ENCODE measurements around the gene BDH1.
"Not testable (repeated sequence)": the region's sequence is repeated elsewhere in the genome, so short reads cannot be mapped to it uniquely, and the experiment has no call there.

BDH1 gene

DNA sequence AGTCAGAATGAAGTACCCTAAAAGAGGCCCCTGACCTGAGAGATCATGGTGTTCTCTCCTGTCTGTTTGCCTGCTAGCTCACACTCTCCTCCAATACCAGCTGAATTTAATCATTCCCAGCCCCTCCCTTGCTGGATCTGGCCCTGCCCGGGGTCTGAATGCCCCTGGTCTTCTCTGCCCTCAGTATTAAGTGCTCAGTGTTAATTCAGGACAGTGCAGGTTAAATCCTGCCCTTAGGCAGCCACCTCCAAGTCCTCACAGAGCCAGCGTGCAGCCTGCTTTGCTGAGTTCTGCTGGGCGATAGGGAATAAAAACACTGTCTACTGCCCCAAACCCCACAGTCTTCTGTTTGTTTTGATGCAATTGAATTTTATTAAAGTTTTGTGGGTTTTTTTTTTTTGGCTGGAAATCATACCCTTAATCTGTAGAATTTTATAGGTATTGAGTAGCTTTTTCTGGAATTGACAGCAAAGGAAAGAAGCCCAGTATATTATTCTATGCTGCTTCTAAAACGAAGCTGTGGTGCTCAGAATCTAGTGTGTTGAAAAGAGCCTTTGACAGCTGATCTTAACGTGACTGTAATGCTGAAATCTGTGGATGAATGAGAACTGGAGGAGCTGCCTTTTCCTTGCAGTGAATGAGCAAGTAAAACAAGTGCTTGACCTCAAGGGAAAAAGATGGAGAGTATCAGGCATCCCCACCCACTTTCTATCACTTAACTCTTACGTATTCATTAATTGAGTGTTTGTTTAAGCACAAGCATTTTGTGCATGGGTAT lies 12.3 kb upstream of the BDH1 start:
- DNase-seq = no peak
- TF ChIP-seq GATA1 (IDR thresholded peaks at IDR 0.05; ENCODE audit: low read depth, low read length) (no peak), POLR2A (IDR thresholded peaks at IDR 0.05; ENCODE audit: low read length) (no peak)

DNA sequence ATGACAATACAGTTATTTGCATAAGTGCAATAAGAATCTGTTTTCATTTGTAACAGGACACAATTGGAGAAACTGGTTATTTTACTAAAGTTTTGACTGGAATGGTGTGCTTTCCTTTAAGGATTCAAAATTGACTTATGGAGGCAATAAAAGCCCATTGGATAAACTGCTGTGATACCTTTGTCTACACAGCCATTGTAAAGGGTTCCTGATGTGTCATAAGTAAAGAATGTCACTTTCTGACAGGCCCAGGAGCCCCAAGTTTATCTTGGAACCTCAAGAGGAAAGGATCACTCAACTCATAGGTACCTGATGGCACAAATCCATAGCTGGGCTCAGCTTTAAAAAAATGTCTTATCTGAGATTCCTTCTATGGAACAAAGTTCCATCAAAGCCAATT lies 10.4 kb upstream of the BDH1 start:
- not testable (repeated sequence) for DNase-seq

DNA sequence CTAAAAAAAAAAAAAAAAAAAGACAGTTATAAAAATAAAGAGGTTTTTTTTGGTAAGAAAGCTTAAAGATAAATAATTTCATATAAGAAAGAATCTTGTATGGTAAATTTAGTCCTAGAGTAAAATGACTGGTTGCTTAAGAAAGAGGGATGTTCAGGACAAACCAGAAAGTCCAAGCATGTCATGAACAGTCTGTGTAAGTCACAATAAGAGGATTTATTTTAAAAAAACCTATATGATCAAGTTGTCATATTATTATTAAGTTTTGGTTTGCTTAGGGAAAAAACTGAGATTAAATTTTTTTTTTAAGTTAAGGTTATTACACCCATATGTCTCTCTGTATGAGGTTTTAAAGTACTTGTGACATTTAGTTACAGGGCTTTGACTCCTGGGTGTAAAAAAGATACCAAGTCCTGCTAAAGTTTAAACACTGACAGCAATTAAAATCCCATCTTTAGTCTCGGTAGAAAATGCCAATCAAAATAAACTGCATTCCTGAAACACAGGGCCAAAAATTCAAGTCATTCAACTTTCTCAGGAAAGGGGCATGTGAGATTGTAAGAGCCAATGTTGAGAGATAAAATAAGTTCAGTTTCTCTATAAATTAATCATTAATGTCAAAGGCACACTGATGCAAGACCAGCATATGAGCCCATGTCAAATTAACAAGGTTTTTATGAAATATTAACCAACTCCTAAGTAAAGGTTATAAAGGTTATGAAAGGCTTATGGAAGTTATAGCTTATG lies 8.5 kb upstream of the BDH1 start:
- DNase-seq = peak; percentile 29 to 33
- TF ChIP-seq GATA1 (IDR thresholded peaks at IDR 0.05; ENCODE audit: low read depth, low read length) (no peak), POLR2A (IDR thresholded peaks at IDR 0.05; ENCODE audit: low read length) (no peak)

DNA sequence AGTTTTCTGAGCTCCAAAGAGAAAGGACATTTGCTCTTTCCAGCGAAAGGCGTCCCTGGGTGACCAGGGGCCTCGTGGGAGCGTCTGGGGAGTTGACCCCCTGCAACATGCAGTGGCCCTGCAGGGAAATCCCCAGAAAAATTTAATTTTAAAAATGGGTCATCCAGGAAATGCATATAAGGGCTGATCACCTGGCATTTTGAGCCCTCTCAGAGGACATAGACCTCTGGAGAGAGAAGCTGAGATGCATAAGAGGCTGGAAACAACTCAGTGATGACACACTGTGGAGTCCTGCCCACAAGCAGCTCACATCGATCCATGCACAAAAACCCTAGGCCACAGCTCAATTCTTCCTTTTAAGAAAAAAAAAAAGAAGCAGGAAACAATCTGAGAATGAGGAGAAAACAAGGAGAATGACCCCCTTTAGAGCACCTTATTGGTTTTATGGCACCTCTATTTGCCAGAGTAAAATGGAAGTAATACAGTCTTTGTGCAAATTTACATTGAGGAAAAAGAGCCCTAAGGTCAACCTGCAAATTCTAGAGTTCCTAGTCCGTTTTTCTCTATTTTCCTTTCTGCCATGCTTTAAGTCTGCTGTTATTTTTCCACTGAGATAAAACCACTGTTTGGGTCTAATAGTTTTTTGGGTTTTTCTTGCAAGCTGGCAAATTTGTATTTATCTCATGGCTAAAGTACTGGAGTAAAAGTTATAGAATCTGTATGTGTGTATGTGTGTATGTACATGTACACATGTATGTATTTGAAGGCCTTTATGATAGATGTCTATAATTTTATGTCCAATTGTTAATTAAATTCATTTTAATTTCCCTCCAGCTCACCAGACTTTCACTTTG lies 6.9 kb upstream of the BDH1 start:
- DNase-seq = no peak
- no peak for TF ChIP-seq GATA1 (IDR thresholded peaks at IDR 0.05; ENCODE audit: low read depth, low read length)
- no peak for TF ChIP-seq POLR2A (IDR thresholded peaks at IDR 0.05; ENCODE audit: low read length)

DNA sequence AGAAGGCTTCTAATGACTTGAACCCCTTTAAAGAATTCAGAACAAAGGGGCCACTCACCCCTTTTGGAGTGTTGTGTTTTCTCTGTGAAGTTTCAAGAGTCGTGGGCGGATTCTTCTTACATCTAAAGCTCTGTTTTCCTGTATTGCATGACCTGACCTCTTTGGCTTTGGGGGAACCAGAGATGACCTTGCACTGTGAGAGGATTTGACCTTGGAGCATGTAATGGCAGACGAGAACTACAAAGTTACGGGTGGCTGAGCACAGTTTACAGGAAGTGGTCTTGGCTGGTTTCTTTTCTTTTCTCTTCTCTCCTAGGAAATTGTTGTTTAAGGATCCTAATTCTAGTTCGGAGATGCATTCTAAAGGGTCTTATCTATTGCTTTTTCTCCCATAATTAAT lies 6.2 kb upstream of the BDH1 start:
- no peak for DNase-seq
- no peak for TF ChIP-seq GATA1 (IDR thresholded peaks at IDR 0.05; ENCODE audit: low read depth, low read length)
- no peak for TF ChIP-seq POLR2A (IDR thresholded peaks at IDR 0.05; ENCODE audit: low read length)

DNA sequence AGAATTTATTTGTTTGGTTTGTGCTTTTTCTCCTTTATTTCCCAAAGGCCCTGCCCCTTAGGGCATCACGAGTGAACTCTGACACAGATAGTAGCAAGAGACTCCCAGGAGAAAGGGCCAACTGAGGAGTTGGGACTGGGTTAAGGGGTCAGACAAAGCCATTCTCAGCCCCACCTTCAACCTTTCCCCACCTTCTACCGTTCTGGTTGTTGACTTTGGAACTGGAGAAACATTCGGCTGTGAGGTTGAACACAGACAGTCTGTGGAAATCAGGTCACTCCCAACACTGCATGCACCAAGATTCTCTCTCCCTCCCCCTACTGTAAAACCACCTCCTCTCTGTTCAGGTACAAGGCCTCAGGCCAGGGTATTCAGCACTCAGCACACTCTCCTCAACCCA lies 3.9 kb upstream of the BDH1 start:
- DNase-seq = no peak
- TF ChIP-seq POLR2A (IDR thresholded peaks at IDR 0.05; ENCODE audit: low read length) = no peak
- no peak for TF ChIP-seq GATA1 (IDR thresholded peaks at IDR 0.05; ENCODE audit: low read depth, low read length)

DNA sequence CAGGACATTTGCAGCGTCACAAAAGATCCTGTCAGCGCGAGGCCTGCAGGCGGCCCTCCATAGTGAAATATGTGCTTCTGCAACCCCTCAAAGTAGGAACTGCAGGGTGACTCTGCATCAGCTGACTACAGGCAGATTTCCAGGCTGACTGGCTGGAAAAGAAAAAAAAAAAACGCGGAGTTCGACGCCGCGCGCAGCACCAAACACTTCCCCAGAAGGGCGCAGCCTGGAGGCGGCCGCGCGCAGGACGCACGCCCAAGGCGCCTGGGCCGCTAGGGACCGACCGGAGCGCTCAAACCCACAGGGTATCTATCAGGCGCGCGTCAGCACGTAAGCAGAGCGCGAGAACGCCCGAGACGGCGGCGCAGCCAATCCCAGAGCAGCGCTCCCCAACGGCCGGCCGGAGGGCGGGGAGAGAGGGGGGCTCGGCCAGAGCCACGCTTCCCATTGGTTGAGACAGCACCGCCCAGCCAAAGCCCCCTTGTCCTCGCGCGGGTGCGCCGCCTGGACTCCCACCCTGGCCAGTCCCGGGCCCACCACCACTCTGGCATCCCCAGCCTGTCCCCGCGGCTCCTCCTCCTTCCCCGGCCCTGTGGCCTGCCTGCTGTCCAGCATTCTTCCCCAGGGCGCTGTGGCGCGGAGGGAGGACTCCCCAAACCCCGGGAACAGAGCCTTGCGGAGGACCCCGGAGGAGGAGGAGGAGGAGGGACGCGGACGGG lies 1.0 kb downstream of the BDH1 start:
- peak; percentile 97 for DNase-seq

DNA sequence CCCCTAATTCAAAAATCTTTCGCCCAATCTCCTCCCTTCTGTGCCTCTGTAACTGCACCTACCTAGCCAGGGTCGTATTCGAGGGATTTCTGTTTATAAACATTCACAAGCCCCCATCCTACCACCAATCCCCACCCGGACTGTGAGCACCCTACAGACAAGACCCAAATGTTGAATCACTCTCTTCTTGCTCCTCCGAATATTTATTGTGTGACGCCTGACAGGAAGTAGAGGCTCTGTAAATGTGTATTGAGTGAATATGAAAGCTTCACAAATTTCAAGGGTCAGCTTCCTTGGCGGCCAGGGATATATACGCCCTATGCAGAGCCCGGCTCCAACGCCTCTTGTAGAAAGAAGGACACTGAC lies 1.6 kb downstream of the BDH1 start:
- TF ChIP-seq GATA1 (IDR thresholded peaks at IDR 0.05; ENCODE audit: low read depth, low read length) (no peak), POLR2A (IDR thresholded peaks at IDR 0.05; ENCODE audit: low read length) (no peak)
- no peak for DNase-seq

More for the DNA sequence above, 1.0 kb downstream of the BDH1 start:
- TF ChIP-seq GATA1 (IDR thresholded peaks at IDR 0.05; ENCODE audit: low read depth, low read length) = no peak
- TF ChIP-seq POLR2A (IDR thresholded peaks at IDR 0.05; ENCODE audit: low read length) = peak; percentile 81

DNA sequence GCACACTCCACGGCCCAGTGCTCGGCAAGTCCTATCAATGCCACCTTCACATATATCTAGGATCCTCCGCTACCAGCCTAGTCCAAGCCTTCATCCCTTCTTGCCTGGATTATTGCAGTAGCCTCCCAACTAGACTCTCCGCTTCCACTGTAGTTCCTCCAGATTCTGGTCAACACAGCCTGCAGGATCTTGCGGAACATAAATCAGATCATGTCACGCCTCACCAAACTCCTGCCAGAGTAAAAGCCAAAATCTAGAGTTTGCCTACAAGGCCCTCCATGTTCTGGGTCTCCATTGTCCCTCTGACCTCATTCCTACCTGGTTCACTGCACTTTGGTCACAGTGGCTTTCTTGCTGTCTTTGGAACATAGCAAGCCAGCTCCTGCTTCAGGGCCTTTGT lies 3.6 kb downstream of the BDH1 start:
- no peak for TF ChIP-seq POLR2A (IDR thresholded peaks at IDR 0.05; ENCODE audit: low read length)
- TF ChIP-seq GATA1 (IDR thresholded peaks at IDR 0.05; ENCODE audit: low read depth, low read length) = no peak
- no peak for DNase-seq

DNA sequence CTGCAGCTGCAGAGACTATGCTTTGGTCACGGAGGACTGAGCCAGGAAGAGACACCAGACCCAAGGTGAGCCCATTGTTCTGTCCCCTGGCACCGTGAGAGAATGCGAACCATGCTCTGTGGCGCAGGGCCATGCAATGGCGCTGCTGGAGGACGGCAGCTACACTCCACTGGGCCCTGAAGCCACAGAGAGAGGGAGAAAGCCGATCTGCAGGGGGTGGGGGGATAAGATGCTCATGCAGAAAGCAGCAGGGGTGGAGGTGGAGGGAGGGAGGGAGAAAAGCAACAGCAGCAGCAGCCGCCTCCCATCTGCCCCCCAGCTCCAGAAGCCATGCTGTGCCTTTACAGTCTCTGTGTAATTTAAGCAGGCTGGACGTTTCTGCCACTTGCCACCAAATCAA lies 5.3 kb downstream of the BDH1 start:
- TF ChIP-seq POLR2A (IDR thresholded peaks at IDR 0.05; ENCODE audit: low read length) = no peak
- TF ChIP-seq GATA1 (IDR thresholded peaks at IDR 0.05; ENCODE audit: low read depth, low read length) = no peak
- DNase-seq = no peak

DNA sequence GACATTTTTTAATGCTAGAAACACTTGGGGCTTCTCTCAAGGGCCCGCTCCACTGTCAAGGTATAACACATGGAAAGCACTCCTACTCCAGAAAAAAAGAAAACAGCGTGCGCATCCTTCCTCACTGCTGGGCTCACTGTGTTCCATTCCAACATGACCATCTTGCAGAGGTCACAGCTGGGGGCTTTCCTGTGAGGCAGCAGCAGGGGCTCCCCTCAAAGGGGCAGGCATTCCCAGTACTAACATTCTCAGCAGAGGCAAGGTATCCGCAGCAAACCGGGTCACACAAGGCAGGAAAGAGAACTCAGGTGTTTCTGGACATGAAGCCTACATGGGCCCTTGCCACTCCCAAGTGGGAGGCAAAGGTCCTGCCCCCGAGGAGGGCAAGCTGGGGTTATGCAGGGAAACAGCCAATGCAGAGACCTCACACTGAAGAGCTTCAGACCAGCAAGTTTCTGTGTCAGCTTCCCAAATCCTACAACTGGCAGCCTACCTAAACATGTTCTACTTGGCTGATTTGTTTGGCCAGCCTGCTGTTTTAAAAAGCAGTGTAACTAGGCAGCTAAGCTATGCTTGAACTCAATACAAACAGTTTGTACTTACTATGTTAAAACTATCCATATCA lies 6.4 kb downstream of the BDH1 start:
- TF ChIP-seq POLR2A (IDR thresholded peaks at IDR 0.05; ENCODE audit: low read length) = no peak
- no peak for DNase-seq

DNA sequence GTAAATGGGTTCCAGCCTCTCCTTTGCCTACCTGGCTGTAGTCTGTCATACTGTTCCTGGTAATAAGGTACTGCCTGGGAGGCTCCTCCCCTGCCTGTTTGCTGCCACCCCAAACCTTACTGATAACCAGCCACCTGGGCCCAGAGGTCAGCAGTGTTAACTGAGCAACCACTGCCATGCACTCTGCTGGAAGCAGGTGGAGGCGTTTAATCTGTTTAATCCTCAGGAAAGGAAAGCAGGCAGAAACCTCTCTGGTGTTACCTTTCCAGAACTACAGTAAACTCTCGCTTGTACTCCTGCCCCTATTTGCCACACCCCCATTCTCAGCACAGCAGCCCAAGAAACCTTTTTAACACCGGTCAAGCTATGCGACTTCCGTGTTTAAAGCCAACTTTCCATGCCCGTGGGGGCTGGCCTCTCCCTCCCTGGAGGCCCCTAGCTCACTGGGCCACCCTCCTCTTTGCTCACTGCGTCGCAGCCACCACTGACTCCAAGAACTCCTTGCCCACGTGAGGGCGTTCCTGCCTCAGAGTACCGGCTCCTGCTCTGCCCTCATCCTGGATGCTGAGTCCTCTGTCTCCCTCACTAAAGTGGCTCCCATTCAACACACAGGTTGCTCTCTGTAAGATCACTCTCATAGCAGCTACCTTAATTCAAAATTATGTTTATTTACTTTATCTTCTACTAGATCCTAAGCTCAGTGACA lies 8.3 kb downstream of the BDH1 start:
- TF ChIP-seq GATA1 (IDR thresholded peaks at IDR 0.05; ENCODE audit: low read depth, low read length) = no peak
- no peak for TF ChIP-seq POLR2A (IDR thresholded peaks at IDR 0.05; ENCODE audit: low read length)
- DNase-seq = no peak
